GM12875 (cell line): ENCODE measurements around the gene YAF2.

ENCODE experiments used
- H3K4me3 ChIP-seq: one replicate; pipeline ENCODE4 v1.5.1; 2011; ENCODE audit warnings: low read depth, low read length, control low read depth
- CTCF ChIP-seq: IDR thresholded peaks from 2 replicates; pipeline ENCODE4 v1.5.1; 2011; ENCODE audit warnings: low read depth, mild to moderate bottlenecking, control low read depth, inconsistent platforms, low read length, moderate library complexity, borderline replicate concordance; ENCODE audit not compliant: insufficient read depth

The YAF2 gene

GRCh38 chr12:42109031-42109430 lies 129.0 kb downstream of the YAF2 start:
- TF ChIP-seq CTCF: no peak
- no peak overlapping the region for H3K4me3 ChIP-seq
